Measurements from ENCODE around the gene ARL4C.

ARL4C gene

DNA sequence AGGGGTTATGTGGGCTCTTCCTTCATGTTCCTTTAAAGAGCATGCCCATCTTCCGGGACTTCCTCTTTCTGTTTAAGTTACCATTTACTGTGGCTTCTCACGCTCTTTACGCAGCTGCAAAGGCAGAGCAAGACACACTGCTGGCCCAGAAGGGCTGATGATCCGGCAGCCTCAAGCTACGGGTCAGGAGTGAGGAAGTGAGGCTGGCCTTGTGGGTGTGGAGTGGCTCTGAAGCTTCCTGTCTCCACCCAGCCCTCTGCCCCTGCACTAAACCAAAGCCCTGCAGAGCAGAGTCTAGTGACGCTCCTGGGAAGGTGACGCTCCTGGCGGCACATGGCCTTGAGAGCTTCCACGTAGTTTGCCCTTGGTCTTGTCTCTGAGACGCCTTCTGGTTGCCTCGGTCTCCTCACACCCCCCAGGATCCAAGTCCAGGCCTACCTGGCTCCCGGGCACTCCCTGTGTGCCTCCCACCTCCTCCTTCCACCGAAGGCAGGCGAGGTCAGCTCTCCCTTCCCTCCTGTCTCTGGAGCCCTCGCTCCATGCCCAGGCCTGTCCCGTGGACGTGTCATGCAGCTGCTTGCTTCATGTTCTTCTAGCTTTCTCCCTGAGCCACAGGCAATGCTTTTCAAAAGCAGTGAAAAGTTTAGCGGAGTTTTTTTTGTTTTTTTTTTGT is 50.3 kb downstream of the ARL4C start (continued):
- no peak for TF ChIP-seq PRDM6 (tag by site-specific recombination; IDR thresholded peaks at IDR 0.05)

DNA sequence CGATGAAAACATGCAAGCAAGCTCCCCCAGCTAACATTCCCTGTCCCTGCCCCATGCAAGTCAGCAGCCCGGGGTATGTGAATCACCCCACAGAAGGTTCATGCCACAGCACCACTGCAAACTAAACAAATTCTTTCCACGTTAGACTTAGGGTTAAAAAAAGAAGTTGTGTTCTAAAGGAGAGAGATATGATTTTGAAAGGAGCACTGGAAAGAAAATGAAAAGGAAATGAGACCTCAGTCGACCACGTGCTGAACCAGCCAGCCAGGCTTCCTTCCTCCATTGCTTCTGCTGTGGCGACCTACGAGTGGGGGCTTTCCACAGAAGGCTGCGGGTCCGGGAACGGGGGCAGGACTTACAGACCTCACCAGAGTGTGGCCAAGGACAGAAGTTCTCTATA is 52.0 kb downstream of the ARL4C start:
- H3K4me3 ChIP-seq (ENCODE audit: low read depth, low read length): no peak overlapping the region
- no peaks in the 10 kb centered on the region for H3K9me3 ChIP-seq (ENCODE audit: control insufficient read depth, insufficient read depth, low read depth, low read length)
- 0 out of 2 replicates have a peak, but pooled peaks cover 2% of the 10 kb centered on the region for H3K4me1 ChIP-seq (ENCODE audit: control insufficient read depth, insufficient read depth, low read length)
- TF ChIP-seq ZNF121 (tag by site-specific recombination; IDR thresholded peaks at IDR 0.05) (no peak), ZNF23 (tag by site-specific recombination; IDR thresholded peaks at IDR 0.05; ENCODE audit: borderline replicate concordance) (no peak), GLI2 (tag by site-specific recombination; IDR thresholded peaks at IDR 0.05; ENCODE audit: borderline replicate concordance, low read depth) (no peak)
- TF ChIP-seq, protein P1, sequence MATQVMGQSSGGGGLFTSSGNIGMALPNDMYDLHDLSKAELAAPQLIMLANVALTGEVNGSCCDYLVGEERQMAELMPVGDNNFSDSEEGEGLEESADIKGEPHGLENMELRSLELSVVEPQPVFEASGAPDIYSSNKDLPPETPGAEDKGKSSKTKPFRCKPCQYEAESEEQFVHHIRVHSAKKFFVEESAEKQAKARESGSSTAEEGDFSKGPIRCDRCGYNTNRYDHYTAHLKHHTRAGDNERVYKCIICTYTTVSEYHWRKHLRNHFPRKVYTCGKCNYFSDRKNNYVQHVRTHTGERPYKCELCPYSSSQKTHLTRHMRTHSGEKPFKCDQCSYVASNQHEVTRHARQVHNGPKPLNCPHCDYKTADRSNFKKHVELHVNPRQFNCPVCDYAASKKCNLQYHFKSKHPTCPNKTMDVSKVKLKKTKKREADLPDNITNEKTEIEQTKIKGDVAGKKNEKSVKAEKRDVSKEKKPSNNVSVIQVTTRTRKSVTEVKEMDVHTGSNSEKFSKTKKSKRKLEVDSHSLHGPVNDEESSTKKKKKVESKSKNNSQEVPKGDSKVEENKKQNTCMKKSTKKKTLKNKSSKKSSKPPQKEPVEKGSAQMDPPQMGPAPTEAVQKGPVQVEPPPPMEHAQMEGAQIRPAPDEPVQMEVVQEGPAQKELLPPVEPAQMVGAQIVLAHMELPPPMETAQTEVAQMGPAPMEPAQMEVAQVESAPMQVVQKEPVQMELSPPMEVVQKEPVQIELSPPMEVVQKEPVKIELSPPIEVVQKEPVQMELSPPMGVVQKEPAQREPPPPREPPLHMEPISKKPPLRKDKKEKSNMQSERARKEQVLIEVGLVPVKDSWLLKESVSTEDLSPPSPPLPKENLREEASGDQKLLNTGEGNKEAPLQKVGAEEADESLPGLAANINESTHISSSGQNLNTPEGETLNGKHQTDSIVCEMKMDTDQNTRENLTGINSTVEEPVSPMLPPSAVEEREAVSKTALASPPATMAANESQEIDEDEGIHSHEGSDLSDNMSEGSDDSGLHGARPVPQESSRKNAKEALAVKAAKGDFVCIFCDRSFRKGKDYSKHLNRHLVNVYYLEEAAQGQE (tag by site-specific recombination; IDR thresholded peaks at IDR 0.05): no peak
- TF ChIP-seq, protein P2, sequence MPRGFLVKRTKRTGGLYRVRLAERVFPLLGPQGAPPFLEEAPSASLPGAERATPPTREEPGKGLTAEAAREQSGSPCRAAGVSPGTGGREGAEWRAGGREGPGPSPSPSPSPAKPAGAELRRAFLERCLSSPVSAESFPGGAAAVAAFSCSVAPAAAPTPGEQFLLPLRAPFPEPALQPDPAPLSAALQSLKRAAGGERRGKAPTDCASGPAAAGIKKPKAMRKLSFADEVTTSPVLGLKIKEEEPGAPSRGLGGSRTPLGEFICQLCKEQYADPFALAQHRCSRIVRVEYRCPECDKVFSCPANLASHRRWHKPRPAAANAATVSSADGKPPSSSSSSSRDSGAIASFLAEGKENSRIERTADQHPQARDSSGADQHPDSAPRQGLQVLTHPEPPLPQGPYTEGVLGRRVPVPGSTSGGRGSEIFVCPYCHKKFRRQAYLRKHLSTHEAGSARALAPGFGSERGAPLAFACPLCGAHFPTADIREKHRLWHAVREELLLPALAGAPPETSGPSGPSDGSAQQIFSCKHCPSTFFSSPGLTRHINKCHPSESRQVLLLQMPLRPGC (tag by site-specific recombination; IDR thresholded peaks at IDR 0.05): no peak
- ChIA-PET POLR2A (no interaction called here), CTCF (no interaction called here)
- H3K27ac ChIP-seq (ENCODE audit: extremely low read depth, low read depth, low read length): no peak overlapping the region
- H3K36me3 ChIP-seq (ENCODE audit: control insufficient read depth in 2 of 2, insufficient read depth in 1 of 2, low read length in 2 of 2): no peaks in the 10 kb centered on the region

- Histone ChIP-seq H3K27ac (ENCODE audit: extremely low read depth, low read depth, low read length) (no peak overlapping the region), H3K36me3 (ENCODE audit: control insufficient read depth in 2 of 2, insufficient read depth in 1 of 2, low read length in 2 of 2) (no peaks in the 10 kb centered on the region), H3K9me3 (ENCODE audit: control insufficient read depth, insufficient read depth, low read depth, low read length) (no peaks in the 10 kb centered on the region), H3K4me1 (ENCODE audit: control insufficient read depth, insufficient read depth, low read length) (0 out of 2 replicates have a peak, but pooled peaks cover 2% of the 10 kb centered on the region), H3K4me3 (ENCODE audit: low read depth, low read length) (no peak overlapping the region)
- ChIA-PET CTCF (interaction anchor here (0.9 kb wide), 1 partner anchor 12 kb away, joined by 3 read pairs; no protein-coding TSS in a partner anchor), POLR2A (no interaction called here)
- TF ChIP-seq ZNF645 (tag by site-specific recombination; IDR thresholded peaks at IDR 0.05) (no peak), ZNF510 (tag by site-specific recombination; IDR thresholded peaks at IDR 0.05; ENCODE audit: insufficient replicate concordance) (no peak), ZNF660 (tag by site-specific recombination; IDR thresholded peaks at IDR 0.05) (no peak), ZNF501 (tag by site-specific recombination; IDR thresholded peaks at IDR 0.05) (no peak), ZSCAN5A (tag by site-specific recombination; IDR thresholded peaks at IDR 0.05) (no peak), ZNF416 (tag by site-specific recombination; IDR thresholded peaks at IDR 0.05) (no peak)
Observed at GRCh38 chr2:234444242-234444730, 52.6 kb downstream of the ARL4C start.
